Muscle of back (tissue), 11 donors: ENCODE results near the gene ADCY6. TPM values are rescaled to one million over a fixed set of nuclear protein-coding genes. Genes with fewer than 3 reads are reported as not detected.
"Not testable (repeated sequence)": the region's sequence is repeated elsewhere in the genome, so short reads cannot be mapped to it uniquely, and the experiment has no call there.

Experiments
- DNase-seq, 3 donors: peaks; one replicate each; pipeline versions ENCODE4 v3.0.0 to v3.0.0-alpha.2; 2013
- polyA plus RNA-seq, 10 donors: library from polyadenylated mRNA; unstranded; fragments of 120-200 nt; gene quantifications; one replicate each; pipeline ENCODE4 v1.2.1, GENCODE V29; 2013; ENCODE audit not compliant: insufficient read length in 10 of 10

The ADCY6 gene
- polyA plus RNA-seq, 10 donors, result 30.4 to 53.5 (median 38.0) TPM

- DNase-seq, result no peak
Observed at GRCh38 chr12:48758737-48759136, 30.2 kb downstream of the ADCY6 start.

DNA sequence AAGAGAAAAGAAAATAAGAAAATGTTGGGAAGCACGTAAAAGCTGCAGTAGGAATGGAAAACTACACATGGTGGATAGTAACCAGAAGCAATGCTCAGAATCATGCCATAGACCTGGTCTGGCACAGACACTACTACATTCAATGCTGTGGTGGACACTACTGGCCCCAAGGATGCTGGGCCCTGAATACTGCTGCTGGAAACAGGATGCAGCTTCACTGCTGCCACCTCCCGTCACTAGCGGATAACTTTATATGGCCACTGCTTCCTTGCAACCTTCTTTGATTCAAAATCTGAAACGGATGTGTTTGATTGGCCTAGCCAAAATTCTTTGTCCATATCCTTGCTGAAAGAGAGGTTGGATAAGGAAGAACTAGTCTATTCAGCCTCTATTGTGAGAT lies 30.7 kb downstream of the ADCY6 start:
- no peak for DNase-seq

- no peak for DNase-seq
Observed at GRCh38 chr12:48750769-48751356, 38.0 kb downstream of the ADCY6 start.

GRCh38 chr12:48750215-48750614 lies 38.7 kb downstream of the ADCY6 start:
- DNase-seq, result no peak

GRCh38 chr12:48744251-48745008 lies 44.5 kb downstream of the ADCY6 start:
- DNase-seq, result no peak

DNA sequence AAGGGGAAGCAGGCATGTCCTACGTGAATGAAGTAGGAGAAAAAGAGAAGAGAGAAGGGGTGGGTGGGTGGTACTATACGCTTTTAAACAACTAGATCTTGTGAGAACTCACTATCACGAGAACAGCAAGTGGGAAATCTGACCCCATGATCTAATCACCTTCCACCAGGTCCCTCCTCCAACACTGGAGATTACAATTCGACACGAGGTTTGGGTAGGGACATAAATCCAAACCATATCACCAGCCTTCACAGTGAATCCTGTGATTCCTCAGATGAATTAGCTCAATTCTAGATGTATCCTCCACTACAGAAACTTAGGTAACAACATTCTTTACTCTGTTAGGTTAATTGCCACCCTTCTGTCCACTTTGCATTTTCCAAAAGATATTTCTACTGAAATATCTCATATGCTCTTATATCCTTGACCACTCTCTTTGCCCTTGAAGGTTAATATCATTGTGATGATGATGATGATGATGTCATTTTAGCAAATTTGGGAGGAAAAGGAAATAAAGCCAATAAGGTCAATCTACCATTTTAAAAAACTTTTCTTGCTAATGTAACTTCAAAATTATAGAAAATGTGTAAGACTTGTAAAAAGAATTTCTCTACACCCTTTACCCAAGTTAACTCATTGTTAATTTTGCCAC lies 49.1 kb downstream of the ADCY6 start:
- no peak for DNase-seq

DNA sequence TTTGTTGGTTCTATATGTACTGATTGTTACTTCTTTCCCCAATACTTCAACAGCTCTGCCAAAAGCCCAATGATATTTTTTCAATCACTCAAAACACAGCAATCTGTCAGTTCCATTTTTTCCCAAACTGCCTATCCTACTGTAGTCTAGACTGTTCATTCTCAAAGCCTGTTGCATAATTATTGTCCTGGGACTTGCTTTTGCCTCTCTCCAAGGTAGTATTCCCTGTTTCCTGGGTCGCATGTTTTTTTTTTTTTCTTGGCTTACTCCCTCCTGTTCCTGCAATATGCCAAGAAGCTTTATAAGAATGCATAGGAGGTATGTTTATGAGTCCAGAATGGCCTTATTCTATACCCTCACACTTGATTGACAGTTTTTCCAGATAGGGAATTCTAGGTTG lies 52.4 kb downstream of the ADCY6 start:
- DNase-seq, result no peak

DNA sequence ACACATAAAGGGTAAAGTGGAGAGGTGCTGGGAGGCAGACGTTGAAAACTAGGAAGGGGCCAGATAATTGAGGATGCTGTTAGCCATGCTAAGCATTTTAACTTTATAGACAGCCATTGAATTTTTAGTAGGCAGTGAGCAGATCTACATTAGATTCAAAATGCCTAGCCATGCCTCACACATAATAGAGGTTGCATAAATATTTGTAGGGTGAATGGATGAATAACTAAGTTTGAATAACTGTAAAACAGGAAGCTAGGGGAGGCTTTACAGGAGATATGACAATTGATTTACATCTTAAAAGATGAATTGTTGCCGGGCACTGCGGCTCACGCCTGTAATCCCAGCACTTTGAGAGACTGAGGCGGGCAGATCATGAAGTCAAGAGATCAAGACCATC lies 60.1 kb downstream of the ADCY6 start:
- no peak for DNase-seq

DNA sequence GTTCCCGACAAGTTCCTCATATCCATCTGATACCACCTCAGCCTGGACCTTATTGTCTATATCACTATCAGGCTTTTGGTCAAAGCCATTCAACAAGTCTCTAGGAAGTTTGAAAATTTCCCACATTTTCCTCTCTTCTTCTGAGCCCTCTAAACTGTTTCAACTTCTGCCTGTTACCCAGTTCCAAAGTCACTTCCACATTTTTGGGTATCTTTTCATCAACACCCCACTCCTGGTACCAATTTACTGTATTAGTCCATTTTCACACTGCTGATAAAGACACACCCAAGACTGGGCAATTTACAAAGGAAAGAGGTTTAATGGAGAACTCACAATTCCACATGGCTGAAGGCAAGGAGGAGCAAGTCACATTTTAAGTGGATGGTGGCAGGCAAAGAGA lies 68.2 kb downstream of the ADCY6 start:
- DNase-seq, result not testable (repeated sequence)

DNA sequence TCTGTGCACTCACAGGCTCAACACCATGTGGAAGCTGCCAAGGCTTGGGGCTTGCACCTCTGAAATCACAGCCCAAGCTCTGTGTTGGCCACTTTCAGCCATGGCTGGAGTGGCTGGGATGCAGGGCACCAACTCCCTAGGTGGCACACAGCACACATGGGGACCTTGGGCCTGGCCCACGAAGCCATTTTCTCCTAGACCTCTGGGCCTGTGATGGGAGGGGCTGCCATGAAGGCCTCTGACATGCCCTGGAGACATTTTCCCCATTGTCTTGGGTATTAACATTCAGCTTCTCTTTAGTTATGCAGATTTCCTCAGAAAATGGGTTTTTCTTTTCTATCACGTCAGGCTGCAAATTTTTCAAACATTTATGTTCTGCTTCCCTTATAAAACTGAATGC lies 68.7 kb downstream of the ADCY6 start:
- not testable (repeated sequence) for DNase-seq

DNA sequence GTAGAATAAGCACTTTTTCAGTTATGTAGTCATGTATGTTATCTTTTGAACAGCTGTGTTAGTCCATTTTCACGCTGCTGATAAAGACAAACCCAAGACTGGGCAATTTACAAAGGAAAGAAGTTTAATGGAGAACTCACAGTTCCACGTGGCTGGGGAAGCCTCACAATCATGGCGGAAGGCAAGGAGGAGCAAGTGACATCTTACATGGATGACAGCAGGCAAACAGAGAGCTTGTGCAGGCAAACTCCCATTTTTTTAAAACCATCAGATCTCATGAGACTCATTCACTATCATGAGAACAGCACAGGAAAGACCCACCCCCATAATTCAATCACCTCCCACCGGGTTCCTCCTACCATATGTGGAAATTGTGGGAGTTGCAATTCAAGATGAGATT lies 69.9 kb downstream of the ADCY6 start:
- not testable (repeated sequence) for DNase-seq

GRCh38 chr12:48717252-48717695 lies 71.6 kb downstream of the ADCY6 start:
- DNase-seq, result peak in 2 of 3 donors; percentile 16 to 54

DNA sequence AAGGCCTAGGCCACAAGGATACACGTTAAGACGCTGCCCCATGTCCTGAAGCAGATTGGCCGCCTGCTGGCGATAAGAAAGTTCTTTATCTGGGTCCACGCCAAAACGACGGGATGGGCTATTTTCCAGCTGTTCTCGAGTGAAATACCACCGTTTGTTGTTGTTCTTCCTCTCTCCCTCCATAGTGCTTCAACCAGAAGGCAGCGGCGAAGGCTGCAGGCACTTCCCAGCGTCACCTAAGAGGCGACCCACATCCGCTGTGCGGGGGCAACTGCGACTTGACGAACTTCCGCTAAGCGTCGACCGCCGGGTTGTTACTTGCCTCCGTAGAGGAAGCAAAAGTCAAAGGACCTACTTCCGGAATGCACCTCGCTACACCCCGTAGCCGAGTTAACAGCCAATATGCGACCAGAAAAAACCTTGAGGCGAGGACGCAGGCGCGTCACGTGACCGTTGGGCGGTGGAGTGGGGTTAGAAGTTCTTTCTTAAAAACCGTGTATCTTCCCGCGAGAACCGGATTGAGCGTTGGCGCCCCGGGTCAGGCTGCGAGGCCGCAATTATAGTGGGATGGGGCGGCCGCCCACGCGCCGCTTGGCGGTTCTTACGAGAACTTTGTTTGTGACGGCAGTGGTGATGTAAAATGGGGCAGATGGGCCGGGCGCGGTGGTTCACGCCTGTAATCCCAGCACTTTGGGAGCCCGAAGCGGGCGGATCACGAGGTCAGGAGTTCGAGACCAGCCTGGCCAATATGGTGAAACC lies 72.2 kb downstream of the ADCY6 start, which contains the start of gene CCNT1:
CCNT1 (minus strand) TSS at position 215 of the 759 bp plus-strand sequence; CDS start at position 183, 32 bp downstream.
- DNase-seq, result peak; percentile 100

Other genes with a start within 250 kb of the ADCY6 start
- gene LALBA, start 219.0 kb downstream of the ADCY6 start, polyA plus RNA-seq, result not detected
- gene KANSL2, start 106.9 kb downstream of the ADCY6 start, polyA plus RNA-seq, result 10 to 100 TPM; 26.0 to 40.2 (median 34.1) TPM
- gene CCNT1, start 72.4 kb downstream of the ADCY6 start, polyA plus RNA-seq, result 10 to 100 TPM; 12.5 to 22.9 (median 18.9) TPM
- gene CACNB3, start 29.4 kb upstream of the ADCY6 start, polyA plus RNA-seq, result 10 to 100 TPM; 13.4 to 27.0 (median 15.6) TPM
- gene DDX23, start 63.1 kb upstream of the ADCY6 start, polyA plus RNA-seq, result 10 to 100 TPM; 51.5 to 73.6 (median 64.5) TPM
- 1 to 10 TPM in 1 of 10 donors, under 1 TPM in 9; 0.16 to 3.6 (median 0.44) TPM for gene RND1, start 76.8 kb upstream of the ADCY6 start, polyA plus RNA-seq
- gene FKBP11, start 136.4 kb upstream of the ADCY6 start, polyA plus RNA-seq, result 10 to 100 TPM; 18.7 to 41.1 (median 22.1) TPM
- gene ARF3, start 168.4 kb upstream of the ADCY6 start, polyA plus RNA-seq, result 10 to 100 TPM; 36.1 to 63.5 (median 45.8) TPM
- 1 to 10 TPM in 7 of 10 donors, under 1 TPM in 3; 0.70 to 4.8 (median 1.5) TPM for gene WNT10B, start 182.6 kb upstream of the ADCY6 start, polyA plus RNA-seq
- under 1 TPM in 3 of 10 donors, not detected in 7; 0.15 to 0.31 (median 0.20) TPM for gene WNT1, start 189.2 kb upstream of the ADCY6 start, polyA plus RNA-seq
- gene DDN, start 210.3 kb upstream of the ADCY6 start, polyA plus RNA-seq, result 10 to 100 TPM in 9 of 10 donors, 1 to 10 TPM in 1; 5.7 to 20.4 (median 15.7) TPM
- gene PRKAG1, start 229.7 kb upstream of the ADCY6 start, polyA plus RNA-seq, result 10 to 100 TPM; 51.8 to 65.6 (median 58.9) TPM